NB4 (cell line): ENCODE results near the gene GLI3.

Experiments used
- CTCF ChIP-seq: IDR thresholded peaks from one replicate; pipeline ENCODE4 v1.5.1; 2012; ENCODE audit warnings: low read depth, low read length
- MYC ChIP-seq: IDR thresholded peaks from 2 replicates; pipeline ENCODE4 v1.6.1; 2011; ENCODE audit warnings: low read depth, low read length
- POLR2A ChIP-seq: IDR thresholded peaks from 2 replicates; pipeline ENCODE4 v1.6.1; 2011; ENCODE audit warnings: mild to moderate bottlenecking; ENCODE audit not compliant: insufficient read length; ENCODE audit errors: extremely low read depth
- TF ChIP-seq, protein P1 (sequence below): IDR thresholded peaks from 2 replicates; pipeline ENCODE4 v1.6.1; 2011; ENCODE audit warnings: low read depth, low read length

GRCh38 chr7:42076870-42077269, 160.1 kb downstream of the GLI3 start:
- TF ChIP-seq CTCF (no peak), POLR2A (no peak), MYC (no peak)
- TF ChIP-seq, protein P1, sequence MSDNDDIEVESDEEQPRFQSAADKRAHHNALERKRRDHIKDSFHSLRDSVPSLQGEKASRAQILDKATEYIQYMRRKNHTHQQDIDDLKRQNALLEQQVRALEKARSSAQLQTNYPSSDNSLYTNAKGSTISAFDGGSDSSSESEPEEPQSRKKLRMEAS, result no peak
